Measurements from ENCODE around the gene BAD. TPM values are rescaled to one million over a fixed set of nuclear protein-coding genes. Genes with fewer than 3 reads are reported as not detected.

Gene BAD
- total RNA-seq (ENCODE audit: low replicate concordance) = 19.0 and 49.6 TPM in 2 replicates

- Histone ChIP-seq H3F3A (ENCODE audit: low read depth) (peaks cover 4% of the 10 kb centered on the region), H3K79me2 (ENCODE audit: low read depth) (peaks cover 3% of the 10 kb centered on the region), H3K4me2 (peak within 1 kb of the TSS; percentile 74), H3K36me3 (no peaks in the 10 kb centered on the region), H3K27me3 (peaks cover 9% of the 10 kb centered on the region), H3K9me3 (ENCODE audit: low read depth) (no peaks in the 10 kb centered on the region), H3K4me1 (peaks cover 5% of the 10 kb centered on the region), H2AFZ (replicated peaks) (peak within 1 kb of the TSS; percentile 60), H3K9ac (peak within 1 kb of the TSS; percentile 36), H3K4me3 (peak within 1 kb of the TSS; percentile 97), H4K20me1 (ENCODE audit: low read depth) (no peaks in the 10 kb centered on the region), H3K27ac (no peak within 1 kb of the TSS)
- peaks cover 16% of the 10 kb centered on the region for H3K4me1 Mint-ChIP-seq
- no peak for TF ChIP-seq EZH2phosphoT487 (IDR thresholded peaks at IDR 0.05)
- TF ChIP-seq CTCF (IDR thresholded peaks at IDR 0.05) = no peak
- TF ChIP-seq EZH2 (IDR thresholded peaks at IDR 0.05) = no peak
- H3K4me3 Mint-ChIP-seq = peak within 1 kb of the TSS; percentile 91
- no peaks in the 10 kb centered on the region for H3K9me3 Mint-ChIP-seq
- peak; percentile 98 for DNase-seq (ENCODE audit: low spot score)
- peaks cover 7% of the 10 kb centered on the region for H3K36me3 Mint-ChIP-seq
- H3K27ac Mint-ChIP-seq = no peak within 1 kb of the TSS
- peaks cover 11% of the 10 kb centered on the region for H3K27me3 Mint-ChIP-seq (ENCODE audit: insufficient read depth, low read depth)
Observed at GRCh38 chr11:64284048-64284961, at the start of gene BAD. Gene BAD, minus strand, starts transcription at chr11:64284665. Its CDS starts 297 bp downstream, at chr11:64284368.

GRCh38 chr11:64333556-64333955, 49.1 kb upstream of the BAD start:
- Histone ChIP-seq H3K4me2 (no peak overlapping the region), H2AFZ (replicated peaks) (no peak overlapping the region), H3K9me3 (ENCODE audit: low read depth) (no peaks in the 10 kb centered on the region), H4K20me1 (ENCODE audit: low read depth) (no peaks in the 10 kb centered on the region), H3K27me3 (no peaks in the 10 kb centered on the region), H3K27ac (no peak overlapping the region), H3F3A (ENCODE audit: low read depth) (peaks cover 6% of the 10 kb centered on the region), H3K79me2 (ENCODE audit: low read depth) (no peaks in the 10 kb centered on the region), H3K4me3 (no peak overlapping the region), H3K4me1 (no peaks in the 10 kb centered on the region), H3K36me3 (no peaks in the 10 kb centered on the region), H3K9ac (no peak overlapping the region)
- no peaks in the 10 kb centered on the region for H3K9me3 Mint-ChIP-seq
- no peak for DNase-seq (ENCODE audit: low spot score)
- H3K27ac Mint-ChIP-seq = no peak overlapping the region
- H3K36me3 Mint-ChIP-seq = no peaks in the 10 kb centered on the region
- H3K4me3 Mint-ChIP-seq = no peak overlapping the region
- H3K4me1 Mint-ChIP-seq = peaks cover 5% of the 10 kb centered on the region
- TF ChIP-seq EZH2 (IDR thresholded peaks at IDR 0.05) = no peak
- H3K27me3 Mint-ChIP-seq (ENCODE audit: insufficient read depth, low read depth) = peaks cover 16% of the 10 kb centered on the region

- Mint-ChIP-seq H3K27ac (peak overlapping the region; percentile 1), H3K27me3 (ENCODE audit: insufficient read depth, low read depth) (peaks cover 7% of the 10 kb centered on the region), H3K9me3 (no peaks in the 10 kb centered on the region), H3K4me3 (no peak overlapping the region), H3K4me1 (peaks cover 5% of the 10 kb centered on the region), H3K36me3 (no peaks in the 10 kb centered on the region)
- Histone ChIP-seq H3K79me2 (ENCODE audit: low read depth) (no peaks in the 10 kb centered on the region), H3K27ac (no peak overlapping the region), H3K4me3 (no peak overlapping the region), H3K4me2 (no peak overlapping the region), H2AFZ (replicated peaks) (no peak overlapping the region), H3K9ac (no peak overlapping the region), H4K20me1 (ENCODE audit: low read depth) (no peaks in the 10 kb centered on the region), H3K36me3 (no peaks in the 10 kb centered on the region), H3K4me1 (no peaks in the 10 kb centered on the region), H3K27me3 (no peaks in the 10 kb centered on the region), H3K9me3 (ENCODE audit: low read depth) (no peaks in the 10 kb centered on the region), H3F3A (ENCODE audit: low read depth) (peaks cover 6% of the 10 kb centered on the region)
- TF ChIP-seq CTCF (IDR thresholded peaks at IDR 0.05) = peak; percentile 37
- TF ChIP-seq EZH2 (IDR thresholded peaks at IDR 0.05) = no peak
- no peak for DNase-seq (ENCODE audit: low spot score)
Observed at GRCh38 chr11:64331569-64332371, 47.3 kb upstream of the BAD start.
